A673 (cell line): ENCODE results near the gene NRXN2.

Source experiments
- EZH2 ChIP-seq: fragments of 200-600 bp; sonication (generic); IDR thresholded peaks from 2 replicates; pipeline ENCODE4 v1.6.1; 2017; ENCODE audit warnings: borderline replicate concordance, low read depth, mild to moderate bottlenecking, mixed read lengths, antibody characterized with exemption, low read length; ENCODE audit not compliant: poor library complexity, severe bottlenecking
- TF ChIP-seq, protein P1 (sequence below): fragments of 300-800, 200-600 bp; sonication (generic); conservative IDR thresholded peaks from 2 replicates; pipeline ENCODE4 v1.5.1; 2017; ENCODE audit warnings: low read depth, mild to moderate bottlenecking, antibody characterized with exemption, low read length, moderate library complexity, mixed read lengths

DNA sequence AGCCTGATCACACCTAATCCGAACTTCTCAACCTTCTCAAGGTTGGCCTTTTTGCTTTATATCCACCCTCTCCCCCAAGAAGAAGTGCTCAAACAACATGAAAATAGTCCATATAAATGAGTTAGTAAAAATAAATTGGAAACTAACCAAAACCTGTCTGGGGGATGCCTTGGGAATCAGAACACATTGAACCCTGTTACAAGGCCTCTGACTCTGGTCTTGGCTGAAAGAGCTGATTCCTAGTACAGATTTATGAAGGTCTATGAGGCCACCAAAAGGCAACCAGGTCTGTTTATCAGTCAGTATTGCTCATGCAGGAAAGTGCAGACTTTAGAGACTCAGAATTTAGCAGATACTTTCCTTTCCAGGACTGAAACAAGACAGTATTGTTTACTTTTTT lies 49.7 kb downstream of the NRXN2 start:
- TF ChIP-seq, protein P1, sequence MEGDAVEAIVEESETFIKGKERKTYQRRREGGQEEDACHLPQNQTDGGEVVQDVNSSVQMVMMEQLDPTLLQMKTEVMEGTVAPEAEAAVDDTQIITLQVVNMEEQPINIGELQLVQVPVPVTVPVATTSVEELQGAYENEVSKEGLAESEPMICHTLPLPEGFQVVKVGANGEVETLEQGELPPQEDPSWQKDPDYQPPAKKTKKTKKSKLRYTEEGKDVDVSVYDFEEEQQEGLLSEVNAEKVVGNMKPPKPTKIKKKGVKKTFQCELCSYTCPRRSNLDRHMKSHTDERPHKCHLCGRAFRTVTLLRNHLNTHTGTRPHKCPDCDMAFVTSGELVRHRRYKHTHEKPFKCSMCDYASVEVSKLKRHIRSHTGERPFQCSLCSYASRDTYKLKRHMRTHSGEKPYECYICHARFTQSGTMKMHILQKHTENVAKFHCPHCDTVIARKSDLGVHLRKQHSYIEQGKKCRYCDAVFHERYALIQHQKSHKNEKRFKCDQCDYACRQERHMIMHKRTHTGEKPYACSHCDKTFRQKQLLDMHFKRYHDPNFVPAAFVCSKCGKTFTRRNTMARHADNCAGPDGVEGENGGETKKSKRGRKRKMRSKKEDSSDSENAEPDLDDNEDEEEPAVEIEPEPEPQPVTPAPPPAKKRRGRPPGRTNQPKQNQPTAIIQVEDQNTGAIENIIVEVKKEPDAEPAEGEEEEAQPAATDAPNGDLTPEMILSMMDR: no peak
- TF ChIP-seq EZH2: no peak
